ENCODE measurements around the gene MRPL3.

MRPL3 gene

GRCh38 chr3:131435000-131435399 lies 67.8 kb downstream of the MRPL3 start:
- H3K4me1 ChIP-seq (ENCODE audit: insufficient read depth, low read length, poor library complexity, severe bottlenecking) = no peaks in the 10 kb centered on the region
- H3K27me3 ChIP-seq (ENCODE audit: insufficient read depth, low read length, poor library complexity, severe bottlenecking) = no peaks in the 10 kb centered on the region
- no peak overlapping the region for H3K4me3 ChIP-seq (ENCODE audit: low read length, poor library complexity, severe bottlenecking)
- no peak overlapping the region for H3K9ac ChIP-seq (ENCODE audit: low read depth, low read length, poor library complexity, severe bottlenecking)
- H4K20me1 ChIP-seq (ENCODE audit: insufficient read depth, low read length, poor library complexity, severe bottlenecking) = no peaks in the 10 kb centered on the region
- no peaks in the 10 kb centered on the region for H3K9me3 ChIP-seq (ENCODE audit: insufficient read depth, low read depth, low read length)
- no peaks in the 10 kb centered on the region for H3K79me2 ChIP-seq (ENCODE audit: insufficient read depth, low read length)
- H3K9me2 ChIP-seq (replicated peaks; ENCODE audit: low read depth, low read length) = no peaks in the 10 kb centered on the region
- no peaks in the 10 kb centered on the region for H3F3A ChIP-seq (ENCODE audit: low read depth)
- no peak overlapping the region for H3K4me2 ChIP-seq (ENCODE audit: low read depth, low read length, poor library complexity, severe bottlenecking)
- TF ChIP-seq EZH2phosphoT487 (IDR thresholded peaks at IDR 0.05; ENCODE audit: borderline replicate concordance) = no peak
- TF ChIP-seq, protein P1, sequence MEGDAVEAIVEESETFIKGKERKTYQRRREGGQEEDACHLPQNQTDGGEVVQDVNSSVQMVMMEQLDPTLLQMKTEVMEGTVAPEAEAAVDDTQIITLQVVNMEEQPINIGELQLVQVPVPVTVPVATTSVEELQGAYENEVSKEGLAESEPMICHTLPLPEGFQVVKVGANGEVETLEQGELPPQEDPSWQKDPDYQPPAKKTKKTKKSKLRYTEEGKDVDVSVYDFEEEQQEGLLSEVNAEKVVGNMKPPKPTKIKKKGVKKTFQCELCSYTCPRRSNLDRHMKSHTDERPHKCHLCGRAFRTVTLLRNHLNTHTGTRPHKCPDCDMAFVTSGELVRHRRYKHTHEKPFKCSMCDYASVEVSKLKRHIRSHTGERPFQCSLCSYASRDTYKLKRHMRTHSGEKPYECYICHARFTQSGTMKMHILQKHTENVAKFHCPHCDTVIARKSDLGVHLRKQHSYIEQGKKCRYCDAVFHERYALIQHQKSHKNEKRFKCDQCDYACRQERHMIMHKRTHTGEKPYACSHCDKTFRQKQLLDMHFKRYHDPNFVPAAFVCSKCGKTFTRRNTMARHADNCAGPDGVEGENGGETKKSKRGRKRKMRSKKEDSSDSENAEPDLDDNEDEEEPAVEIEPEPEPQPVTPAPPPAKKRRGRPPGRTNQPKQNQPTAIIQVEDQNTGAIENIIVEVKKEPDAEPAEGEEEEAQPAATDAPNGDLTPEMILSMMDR (conservative IDR thresholded peaks at IDR 0.05; ENCODE audit: low read length) = no peak
- H3K36me3 ChIP-seq (ENCODE audit: insufficient read depth, low read length) = no peaks in the 10 kb centered on the region
- no peak overlapping the region for H2AFZ ChIP-seq (ENCODE audit: low read length)

- H3K9me3 ChIP-seq (ENCODE audit: insufficient read depth, low read depth, low read length) = no peaks in the 10 kb centered on the region
- H3K9me2 ChIP-seq (replicated peaks; ENCODE audit: low read depth, low read length) = no peaks in the 10 kb centered on the region
- no peaks in the 10 kb centered on the region for H4K20me1 ChIP-seq (ENCODE audit: insufficient read depth, low read length, poor library complexity, severe bottlenecking)
- no peak for TF ChIP-seq EZH2phosphoT487 (IDR thresholded peaks at IDR 0.05; ENCODE audit: borderline replicate concordance)
- TF ChIP-seq, protein P1 (conservative IDR thresholded peaks at IDR 0.05; ENCODE audit: low read length) = no peak
- H3K79me2 ChIP-seq (ENCODE audit: insufficient read depth, low read length) = no peaks in the 10 kb centered on the region
- H3K27me3 ChIP-seq (ENCODE audit: insufficient read depth, low read length, poor library complexity, severe bottlenecking) = no peaks in the 10 kb centered on the region
- no peak overlapping the region for H3K4me3 ChIP-seq (ENCODE audit: low read length, poor library complexity, severe bottlenecking)
- no peak overlapping the region for H3K9ac ChIP-seq (ENCODE audit: low read depth, low read length, poor library complexity, severe bottlenecking)
- no peaks in the 10 kb centered on the region for H3K36me3 ChIP-seq (ENCODE audit: insufficient read depth, low read length)
- H2AFZ ChIP-seq (ENCODE audit: low read length) = no peak overlapping the region
- no peaks in the 10 kb centered on the region for H3K4me1 ChIP-seq (ENCODE audit: insufficient read depth, low read length, poor library complexity, severe bottlenecking)
- H3K4me2 ChIP-seq (ENCODE audit: low read depth, low read length, poor library complexity, severe bottlenecking) = no peak overlapping the region
- H3F3A ChIP-seq (ENCODE audit: low read depth) = no peaks in the 10 kb centered on the region
Measured at GRCh38 chr3:131432441-131432840, 70.3 kb downstream of the MRPL3 start.

GRCh38 chr3:131431754-131432153 lies 71.0 kb downstream of the MRPL3 start:
- no peaks in the 10 kb centered on the region for H3F3A ChIP-seq (ENCODE audit: low read depth)
- H3K9ac ChIP-seq (ENCODE audit: low read depth, low read length, poor library complexity, severe bottlenecking) = no peak overlapping the region
- no peaks in the 10 kb centered on the region for H3K9me3 ChIP-seq (ENCODE audit: insufficient read depth, low read depth, low read length)
- H3K27me3 ChIP-seq (ENCODE audit: insufficient read depth, low read length, poor library complexity, severe bottlenecking) = no peaks in the 10 kb centered on the region
- no peak overlapping the region for H3K4me3 ChIP-seq (ENCODE audit: low read length, poor library complexity, severe bottlenecking)
- no peak for TF ChIP-seq EZH2phosphoT487 (IDR thresholded peaks at IDR 0.05; ENCODE audit: borderline replicate concordance)
- TF ChIP-seq, protein P1 (conservative IDR thresholded peaks at IDR 0.05; ENCODE audit: low read length) = no peak
- no peaks in the 10 kb centered on the region for H4K20me1 ChIP-seq (ENCODE audit: insufficient read depth, low read length, poor library complexity, severe bottlenecking)
- no peak overlapping the region for H3K4me2 ChIP-seq (ENCODE audit: low read depth, low read length, poor library complexity, severe bottlenecking)
- H3K9me2 ChIP-seq (replicated peaks; ENCODE audit: low read depth, low read length) = no peaks in the 10 kb centered on the region
- H3K79me2 ChIP-seq (ENCODE audit: insufficient read depth, low read length) = no peaks in the 10 kb centered on the region
- no peaks in the 10 kb centered on the region for H3K4me1 ChIP-seq (ENCODE audit: insufficient read depth, low read length, poor library complexity, severe bottlenecking)
- no peak overlapping the region for H2AFZ ChIP-seq (ENCODE audit: low read length)
- H3K36me3 ChIP-seq (ENCODE audit: insufficient read depth, low read length) = no peaks in the 10 kb centered on the region
